HEK293T (cell line): ENCODE data around the gene TCAP.

ENCODE experiments used
- CTCF ChIA-PET: fragments of 350-600 bp; formaldehyde crosslinking; extraction: SDS; loops from one replicate; lab custom pipeline; 2021; ENCODE audit warnings: antibody characterized with exemption, inconsistent platforms; lab: Yijun Ruan, JAX
- POLR2A ChIA-PET: fragments of 350-600 bp; formaldehyde crosslinking; extraction: SDS; loops from one replicate; lab custom pipeline; 2020; ENCODE audit warnings: antibody characterized with exemption, inconsistent platforms; lab: Yijun Ruan, JAX
- DNase-seq: peaks from one replicate; pipeline ENCODE4 v3.0.0; 2012; ENCODE audit warnings: mixed read lengths; ENCODE audit errors: extremely low spot score
- ARNT ChIP-seq: fragments of 450-650 bp; IDR thresholded peaks from 2 replicates; pipeline ENCODE4 v1.6.1; 2017; ENCODE audit warnings: mild to moderate bottlenecking
- BHLHE40 ChIP-seq: fragments of 450-650 bp; IDR thresholded peaks from 2 replicates; pipeline ENCODE4 v1.6.1; 2016; ENCODE audit warnings: mild to moderate bottlenecking, moderate library complexity, borderline replicate concordance
- CTBP1 ChIP-seq: fragments of 450-650 bp; IDR thresholded peaks from 2 replicates; pipeline ENCODE4 v1.6.1; 2016; ENCODE audit warnings: borderline replicate concordance
- ELF4 ChIP-seq: fragments of 450-650 bp; IDR thresholded peaks from 2 replicates; pipeline ENCODE4 v1.6.1; 2017; ENCODE audit warnings: antibody characterized with exemption
- FOXA1 ChIP-seq: fragments of 450-650 bp; IDR thresholded peaks from 2 replicates; pipeline ENCODE4 v1.6.1; 2016; ENCODE audit warnings: mild to moderate bottlenecking
- FOXK2 ChIP-seq: fragments of 450-650 bp; IDR thresholded peaks from 2 replicates; pipeline ENCODE4 v1.6.1; 2016; ENCODE audit warnings: mild to moderate bottlenecking
- FOXM1 ChIP-seq: fragments of 450-650 bp; IDR thresholded peaks from 2 replicates; pipeline ENCODE4 v1.6.1; 2017; ENCODE audit warnings: mild to moderate bottlenecking, borderline replicate concordance
- HDGF ChIP-seq: fragments of 450-650 bp; IDR thresholded peaks from 2 replicates; pipeline ENCODE4 v1.6.1; 2017; ENCODE audit warnings: antibody characterized with exemption, borderline replicate concordance
- L3MBTL2 ChIP-seq: fragments of 450-650 bp; conservative IDR thresholded peaks from 2 replicates; pipeline ENCODE4 v1.6.1; 2016; ENCODE audit warnings: mild to moderate bottlenecking
- LEF1 ChIP-seq: fragments of 450-650 bp; IDR thresholded peaks from 2 replicates; pipeline ENCODE4 v1.6.1; 2017; ENCODE audit warnings: mild to moderate bottlenecking, borderline replicate concordance
- SP1 ChIP-seq: fragments of 450-650 bp; IDR thresholded peaks from 2 replicates; pipeline ENCODE4 v1.6.1; 2017
- SUZ12 ChIP-seq: fragments of 450-650 bp; IDR thresholded peaks from 2 replicates; pipeline ENCODE4 v1.6.1; 2016; ENCODE audit warnings: mild to moderate bottlenecking
- TARDBP ChIP-seq: fragments of 450-650 bp; IDR thresholded peaks from 2 replicates; pipeline ENCODE4 v1.6.1; 2016
- ZNF384 ChIP-seq: fragments of 450-650 bp; IDR thresholded peaks from 2 replicates; pipeline ENCODE4 v1.6.1; 2016
- TF ChIP-seq, protein P1 (sequence below): fragments of 450-650 bp; IDR thresholded peaks from 2 replicates; pipeline ENCODE4 v1.6.1; 2016

TCAP gene

DNA sequence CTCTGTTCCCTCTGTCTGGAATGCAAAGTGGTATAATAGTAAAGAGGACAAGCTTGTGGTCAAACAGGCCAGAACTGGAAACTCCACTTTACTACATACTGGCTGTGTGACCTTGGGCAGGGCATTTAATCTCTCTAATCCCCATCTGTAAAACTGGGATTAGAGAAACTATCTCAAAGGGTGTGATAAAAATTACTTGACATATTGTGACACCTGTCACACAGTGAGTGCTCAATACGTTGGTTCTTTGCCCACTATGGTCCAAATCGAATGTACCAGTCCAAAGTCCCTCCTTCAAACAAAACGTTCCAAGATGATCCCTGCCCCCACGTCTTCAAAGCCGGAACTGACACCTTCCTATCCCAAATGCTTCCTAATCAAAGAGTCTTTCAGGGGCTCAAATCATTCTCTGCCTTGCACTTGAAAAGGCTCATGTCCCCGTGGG lies 22.0 kb downstream of the TCAP start:
- TF ChIP-seq L3MBTL2 (0 out of 2 replicates have a peak, but pooled peaks have one; percentile 8), TARDBP (no peak), ELF4 (no peak), CTBP1 (no peak), SUZ12 (no peak), ARNT (no peak), SP1 (no peak), ZNF384 (no peak), LEF1 (no peak)
- no peak for DNase-seq
- ChIA-PET POLR2A (interaction anchor here (0.6 to 5.3 kb wide), 6 partner anchors 8 to 487 kb away, joined by 3 to 84 read pairs (median 10); partner anchors contain the start of genes ERBB2, RPL19 and TCAP), CTCF (interaction anchor here (1.4 kb wide), 1 partner anchor 34 kb away, joined by 7 read pairs; no protein-coding TSS in a partner anchor)

DNA sequence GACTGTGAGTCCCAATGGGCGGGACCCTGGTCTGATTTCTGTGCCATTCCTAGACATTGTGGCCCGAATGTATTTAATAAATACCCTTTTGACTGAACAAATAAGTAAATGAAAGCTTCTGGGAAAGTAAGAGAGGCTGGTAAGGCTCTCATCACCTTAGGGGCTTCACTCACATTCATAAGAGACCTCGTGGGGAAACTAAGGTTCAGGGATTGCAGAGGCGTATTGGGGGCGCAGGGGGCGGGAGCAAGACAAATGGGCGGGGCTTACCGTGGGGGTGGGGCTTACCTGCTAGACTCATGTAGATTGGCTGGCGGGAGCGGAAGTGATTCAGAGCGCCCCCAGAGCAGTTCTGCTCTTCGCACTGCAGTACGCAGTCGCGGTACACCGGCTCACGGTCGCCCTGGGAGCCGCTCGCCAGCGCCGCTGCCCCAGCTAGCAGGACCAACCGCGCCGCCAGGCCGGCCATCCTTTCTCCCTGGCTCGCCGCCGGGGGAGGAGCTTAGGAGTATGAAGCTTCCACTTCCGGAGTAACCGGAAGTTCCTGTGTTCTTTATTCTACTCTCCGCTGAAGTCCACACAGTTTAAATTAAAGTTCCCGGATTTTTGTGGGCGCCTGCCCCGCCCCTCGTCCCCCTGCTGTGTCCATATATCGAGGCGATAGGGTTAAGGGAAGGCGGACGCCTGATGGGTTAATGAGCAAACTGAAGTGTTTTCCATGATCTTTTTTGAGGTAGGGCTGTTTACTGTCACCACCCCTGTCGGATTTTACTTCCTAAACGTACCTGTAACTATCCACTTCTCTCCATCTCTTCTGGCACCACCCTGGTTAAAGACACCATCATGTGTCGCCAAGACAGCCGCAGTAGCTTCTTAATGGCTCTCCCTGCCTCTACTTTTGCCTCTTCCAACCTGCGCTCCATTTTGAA lies 22.7 kb downstream of the TCAP start, which contains the start of gene PGAP3:
PGAP3 (minus strand) TSS at position 512 of the 929 bp plus-strand sequence; CDS start at position 469, 43 bp downstream.
- peak; percentile 84 for DNase-seq
- POLR2A ChIA-PET = interaction anchor here (0.6 to 5.3 kb wide), 27 partner anchors 8 to 488 kb away, joined by 3 to 84 read pairs (median 4); partner anchors contain the start of genes ERBB2, LRRC3C, MIEN1 and ORMDL3
- CTCF ChIA-PET = interaction anchor here (0.6 to 1.4 kb wide), 5 partner anchors 9 to 66 kb away, joined by 3 to 7 read pairs (median 4); no protein-coding TSS in a partner anchor
- TF ChIP-seq LEF1 (no peak), ARNT (no peak), TARDBP (no peak), ELF4 (peak; percentile 62), CTBP1 (no peak), ZNF384 (no peak), FOXK2 (no peak), BHLHE40 (no peak), SUZ12 (no peak), HDGF (no peak), FOXA1 (no peak), L3MBTL2 (peak; percentile 13; the same call in 1 of the 2 replicates), FOXM1 (no peak)
- TF ChIP-seq, protein P1, sequence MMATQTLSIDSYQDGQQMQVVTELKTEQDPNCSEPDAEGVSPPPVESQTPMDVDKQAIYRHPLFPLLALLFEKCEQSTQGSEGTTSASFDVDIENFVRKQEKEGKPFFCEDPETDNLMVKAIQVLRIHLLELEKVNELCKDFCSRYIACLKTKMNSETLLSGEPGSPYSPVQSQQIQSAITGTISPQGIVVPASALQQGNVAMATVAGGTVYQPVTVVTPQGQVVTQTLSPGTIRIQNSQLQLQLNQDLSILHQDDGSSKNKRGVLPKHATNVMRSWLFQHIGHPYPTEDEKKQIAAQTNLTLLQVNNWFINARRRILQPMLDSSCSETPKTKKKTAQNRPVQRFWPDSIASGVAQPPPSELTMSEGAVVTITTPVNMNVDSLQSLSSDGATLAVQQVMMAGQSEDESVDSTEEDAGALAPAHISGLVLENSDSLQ = peak; percentile 28; the same call in 1 of the 2 replicates

DNA sequence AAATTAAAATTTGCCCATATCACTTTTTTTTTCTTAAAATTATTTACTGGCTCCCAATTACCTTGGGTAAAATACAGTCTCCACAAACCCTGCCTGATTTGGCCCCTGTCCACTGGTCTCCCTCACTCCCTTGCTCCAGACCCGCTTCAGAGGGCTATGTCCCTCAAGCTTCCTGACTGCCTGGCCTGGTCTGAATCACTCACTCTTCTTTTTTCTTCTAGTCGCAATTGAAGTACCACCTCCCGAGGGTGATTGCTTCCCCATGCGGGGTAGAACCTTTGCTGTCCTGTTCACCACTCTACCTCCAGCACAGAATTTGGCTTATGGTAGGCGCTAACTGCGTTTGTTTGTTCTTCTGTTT lies 23.3 kb downstream of the TCAP start:
- DNase-seq = no peak
- POLR2A ChIA-PET = interaction anchor here (1.0 to 5.3 kb wide), 19 partner anchors 8 to 76 kb away, joined by 3 to 84 read pairs (median 6); partner anchors contain the start of genes ERBB2, MIEN1, PNMT and TCAP
- CTCF ChIA-PET = interaction anchor here (0.6 to 1.4 kb wide), 4 partner anchors 8 to 67 kb away, joined by 3 to 7 read pairs (median 4); no protein-coding TSS in a partner anchor
- TF ChIP-seq L3MBTL2 = 0 out of 2 replicates have a peak, but pooled peaks have one; percentile 0
- TF ChIP-seq LEF1 = no peak

DNA sequence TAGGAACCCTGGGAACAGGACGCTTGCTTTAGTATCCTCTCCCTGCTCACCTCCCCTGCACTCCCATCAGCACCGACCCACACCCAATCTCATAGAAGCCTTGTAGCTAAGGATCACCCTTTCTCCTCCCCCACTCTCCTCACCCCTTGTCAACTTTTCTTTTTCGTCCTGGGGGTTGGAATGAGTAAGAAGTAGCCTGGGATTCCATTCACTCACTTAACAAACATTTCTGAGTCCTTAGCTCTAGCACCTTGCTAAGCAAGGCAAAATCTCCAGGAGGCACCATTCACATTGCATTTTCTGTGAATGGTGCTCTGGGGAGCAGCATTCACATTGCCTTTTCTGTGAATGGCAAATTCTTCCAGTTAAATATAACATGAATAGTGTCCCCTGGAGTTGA lies 23.8 kb downstream of the TCAP start:
- ChIA-PET POLR2A (interaction anchor here (2.1 to 5.3 kb wide), 3 partner anchors 11 to 41 kb away, joined by 12 to 84 read pairs (median 12); partner anchors contain the start of genes ERBB2 and MIEN1), CTCF (no interaction called here)
- DNase-seq = no peak
- TF ChIP-seq L3MBTL2 = no peak
- no peak for TF ChIP-seq SP1
- TF ChIP-seq, protein P1 = no peak
- no peak for TF ChIP-seq ELF4

DNA sequence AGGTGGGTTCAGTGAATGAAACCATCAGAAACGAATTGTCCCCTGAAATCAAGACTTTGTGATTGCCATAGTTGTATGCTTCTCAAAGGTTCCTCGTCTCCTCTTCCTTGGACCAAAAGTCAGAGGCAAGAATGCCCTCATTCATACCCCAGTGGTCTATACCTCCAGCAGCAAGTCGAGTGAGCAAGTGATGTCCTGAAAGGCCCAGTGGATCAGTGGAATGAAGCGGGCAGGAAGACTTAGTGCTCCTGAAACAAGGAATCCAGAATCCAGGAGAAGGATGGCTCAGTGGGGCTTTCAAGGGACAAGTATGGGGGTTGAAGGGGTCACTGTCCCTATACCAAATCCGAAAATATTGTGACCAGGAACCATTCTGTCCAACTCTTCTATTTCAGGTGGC lies 29.4 kb downstream of the TCAP start:
- CTCF ChIA-PET = no interaction called here
- POLR2A ChIA-PET = interaction anchor here (1.2 kb wide), 2 partner anchors 58 to 121 kb away, joined by 3 read pairs; no protein-coding TSS in a partner anchor
- TF ChIP-seq FOXA1 = no peak
- no peak for TF ChIP-seq FOXM1
- no peak for TF ChIP-seq SUZ12
- TF ChIP-seq ELF4 = no peak
- TF ChIP-seq BHLHE40 = no peak
- TF ChIP-seq CTBP1 = no peak
- no peak for TF ChIP-seq ZNF384
- TF ChIP-seq TARDBP = no peak
- TF ChIP-seq SP1 = no peak
- no peak for TF ChIP-seq ARNT
- TF ChIP-seq, protein P1 = no peak
- no peak for DNase-seq

DNA sequence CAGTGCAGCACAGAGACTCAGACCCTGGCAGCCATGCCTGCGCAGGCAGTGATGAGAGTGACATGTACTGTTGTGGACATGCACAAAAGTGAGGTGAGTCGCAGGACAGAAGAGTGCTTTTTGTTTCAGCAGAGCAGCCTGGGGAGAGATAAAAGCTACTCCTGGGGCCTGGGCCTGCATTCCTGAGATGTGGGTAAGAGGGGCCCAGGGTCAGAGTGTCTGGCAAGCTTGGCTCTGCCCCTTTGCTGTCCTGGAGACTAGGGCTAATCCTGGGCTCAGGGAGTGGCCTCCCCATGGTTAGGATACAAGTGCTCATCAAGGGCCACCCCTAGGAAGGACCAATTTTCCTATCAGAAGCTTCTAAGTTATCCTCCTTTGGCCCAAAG lies 29.9 kb downstream of the TCAP start:
- no peak for DNase-seq
- ChIA-PET POLR2A (interaction anchor here (1.2 kb wide), 2 partner anchors 58 to 121 kb away, joined by 3 read pairs; no protein-coding TSS in a partner anchor), CTCF (interaction anchor here (1.0 kb wide), 1 partner anchor 73 kb away, joined by 3 read pairs; no protein-coding TSS in a partner anchor)
- TF ChIP-seq LEF1 = no peak
- TF ChIP-seq TARDBP = no peak
- no peak for TF ChIP-seq HDGF
- no peak for TF ChIP-seq FOXK2
- no peak for TF ChIP-seq SP1
- TF ChIP-seq ELF4 = no peak
- no peak for TF ChIP-seq ARNT
- no peak for TF ChIP-seq CTBP1
- TF ChIP-seq, protein P1 = no peak
- no peak for TF ChIP-seq FOXM1
